Right lobe of liver (tissue), 6 donors: ENCODE results near the gene SAMD4A. TPM values are rescaled to one million over a fixed set of nuclear protein-coding genes. Genes with fewer than 3 reads are reported as not detected.

ENCODE experiments used
- ATAC-seq, 4 donors: fragments of 200-7000 bp; cut with Tn5 transposase; one replicate each; pipeline ENCODE4 v1.9.1; 2020; ENCODE audit warnings: mild to moderate bottlenecking in 4 of 4, moderate library complexity in 4 of 4
- DNase-seq, 3 donors: peaks; one replicate each; pipeline ENCODE4 v3.0.0-alpha.2; 2020
- H3K27ac ChIP-seq, 3 donors: fragments of 200-600 bp; one replicate each; pipeline ENCODE4 v1.8.0; 2022
- H3K27me3 ChIP-seq, 2 donors: fragments of 200-600 bp; one replicate each; pipeline ENCODE4 v1.8.0; 2022
- H3K36me3 ChIP-seq, 4 donors: fragments of 200-600 bp; sonication (generic) in 1 of 4; one replicate each; pipeline versions ENCODE4 v1.5.1 to v1.8.0; 2017 to 2022; ENCODE audit warnings: control low read depth in 1 of 4
- H3K4me1 ChIP-seq, 4 donors: fragments of 200-600 bp; sonication (generic) in 1 of 4; one replicate each; pipeline versions ENCODE4 v1.5.1 to v1.8.0; 2017 to 2022; ENCODE audit warnings: control low read depth in 1 of 4
- H3K4me3 ChIP-seq, 3 donors: fragments of 200-600 bp; one replicate each; pipeline ENCODE4 v1.8.0; 2022
- H3K9me3 ChIP-seq, 4 donors: fragments of 200-600 bp; sonication (generic) in 1 of 4; one replicate each; pipeline versions ENCODE4 v1.5.1 to v1.8.0; 2017 to 2022; ENCODE audit warnings: control low read depth in 1 of 4
- POLR2A ChIP-seq: fragments of 450-650 bp; IDR thresholded peaks from one replicate; pipeline ENCODE4 v1.6.1; 2017; ENCODE audit warnings: antibody characterized with exemption, mild to moderate bottlenecking
- WGBS: methylation state at CpG from one replicate; pipeline ENCODE4 v1.1.6; 2018; ENCODE audit warnings: low coverage, low lambda C conversion rate; ENCODE audit not compliant: insufficient coverage; ENCODE audit errors: missing lambda C conversion rate; 5-methylcytosine and 5-hydroxymethylcytosine counted together
- intact Hi-C, 2 donors: fragments of 100-400 bp; cut with DNase I; formaldehyde crosslinking; loops; one replicate each; pipeline versions ENCODE4 v1.11.2 to v1.14.1; 2022
- total RNA-seq, 6 experiments: library from RNA; depleted of rRNA in 2 of 6; stranded (reverse); fragments of >200 nt in 2 of 6; fragmentation: NEBNext Ultra II Directional in 3 of 6; extraction: Animal tissue kit (Norgen Biotek cat#: 25700) in 3 of 6; gene quantifications; one replicate each; pipeline versions ENCODE4 v1.1.0 to v1.2.4, GENCODE V29; 2016 to 2023
- TF ChIP-seq, protein P1 (sequence below), 4 donors: fragments of 200-600 bp in 3 of 4; fragments of 450-650 bp in 1 of 4; IDR thresholded peaks; one replicate each; pipeline versions ENCODE4 v1.5.1 to v1.8.0; 2016 to 2022; ENCODE audit warnings: antibody characterized with exemption in 4 of 4, mild to moderate bottlenecking in 2 of 4
- donor health status: DM: no; HTN: yes; CAD: no.
- donor health status: DM: no; HTN: no; CAD: no.
- donor health status: DM: no; HTN: no; CAD: no.
- donor health status: DM: no; HTN: yes; CAD: no.
- donor health status: DM: no; HTN: yes; CAD: no.

The SAMD4A gene
- total RNA-seq, 6 experiments from 2014 or later, result 16.7 to 31.9 (median 21.1) TPM

DNA sequence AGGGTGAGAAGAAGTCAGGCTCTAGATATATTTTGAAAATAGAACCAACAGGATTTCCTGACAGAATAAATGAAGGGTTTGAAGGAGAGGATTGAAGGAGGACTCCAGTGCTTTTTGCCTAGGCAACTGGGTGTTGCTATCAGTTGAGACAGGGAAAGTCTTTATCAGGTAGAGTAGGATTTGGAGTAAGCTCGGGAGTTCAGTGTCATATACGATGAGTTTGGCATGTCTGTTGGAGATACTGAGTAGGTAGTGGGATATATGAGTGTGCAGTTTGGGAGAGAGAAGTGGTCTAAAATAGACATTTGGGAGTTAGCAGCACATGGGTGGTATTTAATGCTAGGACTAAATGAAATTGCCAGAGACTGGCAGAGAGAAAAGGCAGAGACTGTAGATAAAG, 141.2 kb downstream of the SAMD4A start:
- DNase-seq, result no peak
- ATAC-seq, result no peak
- no peaks in the 10 kb centered on the region for H3K27me3 ChIP-seq
- no peaks in the 10 kb centered on the region for H3K36me3 ChIP-seq
- intact Hi-C loops, result no loop called here
- H3K9me3 ChIP-seq, result no peaks in the 10 kb centered on the region
- TF ChIP-seq, protein P1, sequence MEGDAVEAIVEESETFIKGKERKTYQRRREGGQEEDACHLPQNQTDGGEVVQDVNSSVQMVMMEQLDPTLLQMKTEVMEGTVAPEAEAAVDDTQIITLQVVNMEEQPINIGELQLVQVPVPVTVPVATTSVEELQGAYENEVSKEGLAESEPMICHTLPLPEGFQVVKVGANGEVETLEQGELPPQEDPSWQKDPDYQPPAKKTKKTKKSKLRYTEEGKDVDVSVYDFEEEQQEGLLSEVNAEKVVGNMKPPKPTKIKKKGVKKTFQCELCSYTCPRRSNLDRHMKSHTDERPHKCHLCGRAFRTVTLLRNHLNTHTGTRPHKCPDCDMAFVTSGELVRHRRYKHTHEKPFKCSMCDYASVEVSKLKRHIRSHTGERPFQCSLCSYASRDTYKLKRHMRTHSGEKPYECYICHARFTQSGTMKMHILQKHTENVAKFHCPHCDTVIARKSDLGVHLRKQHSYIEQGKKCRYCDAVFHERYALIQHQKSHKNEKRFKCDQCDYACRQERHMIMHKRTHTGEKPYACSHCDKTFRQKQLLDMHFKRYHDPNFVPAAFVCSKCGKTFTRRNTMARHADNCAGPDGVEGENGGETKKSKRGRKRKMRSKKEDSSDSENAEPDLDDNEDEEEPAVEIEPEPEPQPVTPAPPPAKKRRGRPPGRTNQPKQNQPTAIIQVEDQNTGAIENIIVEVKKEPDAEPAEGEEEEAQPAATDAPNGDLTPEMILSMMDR (IDR thresholded peaks at IDR 0.05), result no peak
- TF ChIP-seq POLR2A, result no peak
- no peak overlapping the region for H3K4me3 ChIP-seq
- 64% methylated on average over 2 of the region's 2 CpGs for WGBS
- H3K4me1 ChIP-seq, result peaks cover 0 to 82% (median 23%) of the 10 kb centered on the region in 4 donors
- H3K27ac ChIP-seq, result peak overlapping the region in 2 of 3 donors; percentile 2 to 37

DNA sequence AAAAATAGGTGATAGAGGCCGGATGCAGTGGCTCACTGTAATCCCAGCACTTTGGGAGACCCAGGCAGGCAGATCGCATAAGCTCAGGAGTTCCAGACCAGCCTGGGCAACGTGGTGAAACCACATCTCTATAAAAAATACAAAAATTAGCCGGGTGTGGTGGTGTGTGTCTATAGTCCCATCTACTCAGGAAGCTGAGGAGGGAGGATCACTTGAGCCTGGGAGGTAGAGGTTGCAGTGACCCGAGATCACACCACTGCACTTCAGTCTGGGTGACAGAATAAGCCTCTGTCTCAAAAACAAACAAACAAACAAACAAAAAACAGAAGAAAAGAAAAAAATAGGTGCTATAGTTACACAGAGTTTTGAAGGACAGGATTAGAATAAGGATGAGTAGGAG, 142.1 kb downstream of the SAMD4A start:
- TF ChIP-seq POLR2A, result no peak
- TF ChIP-seq, protein P1 (IDR thresholded peaks at IDR 0.05), result no peak
- H3K4me3 ChIP-seq, result no peak overlapping the region
- peak overlapping the region in 1 of 3 donors; percentile 22 for H3K27ac ChIP-seq
- DNase-seq (no peak), ATAC-seq (no peak)
- H3K36me3 ChIP-seq, result no peaks in the 10 kb centered on the region
- intact Hi-C loops, result no loop called here
- 73% methylated on average over 4 of the region's 5 CpGs for WGBS
- H3K9me3 ChIP-seq, result no peaks in the 10 kb centered on the region
- H3K27me3 ChIP-seq, result no peaks in the 10 kb centered on the region
- peaks cover 0 to 81% (median 23%) of the 10 kb centered on the region in 4 donors for H3K4me1 ChIP-seq

DNA sequence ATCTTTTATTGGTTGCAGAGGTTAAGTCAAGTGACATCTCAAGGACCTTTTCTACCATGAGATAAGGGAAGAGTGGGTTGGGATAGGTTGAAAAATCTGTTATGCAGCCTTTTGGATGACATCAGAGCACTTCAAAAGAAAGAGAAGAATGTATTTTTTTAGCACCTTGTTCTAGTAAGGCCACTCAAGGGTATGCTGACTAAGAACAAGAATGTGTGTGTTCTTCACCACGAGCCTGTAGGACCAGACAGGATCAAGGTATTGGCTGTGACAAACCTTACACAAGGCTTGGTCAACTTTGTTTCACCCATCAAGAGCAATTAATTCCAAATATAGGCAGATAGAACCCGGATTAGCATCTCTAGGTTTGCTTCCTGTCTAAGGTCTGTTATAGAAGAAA, 142.5 kb downstream of the SAMD4A start:
- H3K9me3 ChIP-seq, result no peaks in the 10 kb centered on the region
- peak overlapping the region in 2 of 3 donors; percentile 2 to 22 for H3K27ac ChIP-seq
- TF ChIP-seq, protein P1 (IDR thresholded peaks at IDR 0.05), result no peak
- TF ChIP-seq POLR2A, result no peak
- no peaks in the 10 kb centered on the region for H3K27me3 ChIP-seq
- H3K4me1 ChIP-seq, result peaks cover 0 to 76% (median 21%) of the 10 kb centered on the region in 4 donors
- intact Hi-C loops, result no loop called here
- DNase-seq (no peak), ATAC-seq (no peak)
- H3K4me3 ChIP-seq, result no peak overlapping the region
- 37% methylated on average over 2 of the region's 2 CpGs for WGBS
- no peaks in the 10 kb centered on the region for H3K36me3 ChIP-seq

DNA sequence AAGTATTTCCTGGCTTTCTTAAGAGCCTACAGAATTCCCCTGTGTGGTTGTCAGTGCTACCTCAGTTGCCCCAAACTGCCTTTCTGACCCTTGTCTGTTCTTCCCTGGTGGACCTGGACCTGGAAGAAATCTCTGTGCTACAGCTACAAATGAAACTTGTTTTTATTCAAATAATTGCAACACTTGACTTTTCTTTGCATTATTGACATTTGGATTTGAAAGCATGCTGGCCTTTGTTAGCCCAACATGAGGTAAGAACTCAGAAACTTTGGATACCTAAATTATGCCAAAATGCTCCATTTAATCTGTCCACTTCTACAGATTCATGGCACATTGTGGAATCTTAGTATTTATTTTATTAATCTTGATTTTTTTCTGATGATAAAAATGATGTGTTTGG, 142.9 kb downstream of the SAMD4A start:
- TF ChIP-seq POLR2A, result no peak
- TF ChIP-seq, protein P1 (IDR thresholded peaks at IDR 0.05), result no peak
- intact Hi-C loops, result no loop called here
- Histone ChIP-seq H3K27ac (peak overlapping the region in 2 of 3 donors; percentile 8 to 43), H3K9me3 (no peaks in the 10 kb centered on the region), H3K4me1 (peaks cover 0 to 75% (median 19%) of the 10 kb centered on the region in 4 donors), H3K36me3 (no peaks in the 10 kb centered on the region), H3K4me3 (no peak overlapping the region), H3K27me3 (no peaks in the 10 kb centered on the region)
- DNase-seq (no peak), ATAC-seq (peak; percentile 47 to 76 (median 57))

DNA sequence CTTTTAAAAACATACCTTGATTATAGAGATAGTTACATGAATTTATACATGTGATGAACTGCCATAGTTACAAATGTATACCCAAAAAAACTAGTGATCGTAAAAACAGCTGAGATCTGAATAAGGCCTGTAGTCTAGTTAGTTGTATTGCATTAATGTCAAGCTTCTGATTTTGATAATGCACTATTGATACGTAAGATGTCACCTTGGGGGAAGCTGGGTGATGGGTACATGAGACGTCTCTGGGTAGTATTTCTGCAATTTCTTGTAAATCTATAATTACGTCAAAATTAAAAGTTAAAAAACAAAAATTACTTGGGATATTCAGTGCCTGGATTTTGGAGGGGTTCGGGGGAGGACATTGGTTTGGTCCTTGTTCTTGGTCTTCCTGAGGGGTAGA, 144.4 kb downstream of the SAMD4A start:
- intact Hi-C loops, result no loop called here

More for the DNA sequence above, 144.4 kb downstream of the SAMD4A start:
- Histone ChIP-seq H3K27me3 (no peaks in the 10 kb centered on the region), H3K9me3 (no peaks in the 10 kb centered on the region), H3K27ac (no peak overlapping the region), H3K4me1 (peaks cover 0 to 76% (median 22%) of the 10 kb centered on the region in 4 donors), H3K4me3 (no peak overlapping the region), H3K36me3 (no peaks in the 10 kb centered on the region)
- TF ChIP-seq POLR2A, result no peak
- TF ChIP-seq, protein P1 (IDR thresholded peaks at IDR 0.05), result no peak
- DNase-seq (no peak), ATAC-seq (no peak)
- WGBS, result 97% methylated on average over 5 of the region's 5 CpGs
